Endometrial microvascular endothelial cells (primary cell): ENCODE data around the gene AP5S1. TPM values are rescaled to one million over a fixed set of nuclear protein-coding genes. Genes with fewer than 3 reads are reported as not detected.
"Not testable (repeated sequence)": the region's sequence is repeated elsewhere in the genome, so short reads cannot be mapped to it uniquely, and the experiment has no call there.

Experiments
- in situ Hi-C: cut with HindIII; loops from 2 replicates; pipeline ENCODE4 v1.10.0; 2017; ENCODE audit warnings: low sequenced_read_pairs, low pct_unique_long_range_greater_than_20kb; ENCODE audit errors: inconsistent ontology term
- total RNA-seq: library from RNA; depleted of rRNA; stranded (reverse); fragments of >200 nt; gene quantifications from one replicate; pipeline ENCODE4 v1.2.3, GENCODE V29; 2015; ENCODE audit errors: inconsistent ontology term

AP5S1 gene
- total RNA-seq, 1 donor from 2014 or later = 32.5 TPM

DNA sequence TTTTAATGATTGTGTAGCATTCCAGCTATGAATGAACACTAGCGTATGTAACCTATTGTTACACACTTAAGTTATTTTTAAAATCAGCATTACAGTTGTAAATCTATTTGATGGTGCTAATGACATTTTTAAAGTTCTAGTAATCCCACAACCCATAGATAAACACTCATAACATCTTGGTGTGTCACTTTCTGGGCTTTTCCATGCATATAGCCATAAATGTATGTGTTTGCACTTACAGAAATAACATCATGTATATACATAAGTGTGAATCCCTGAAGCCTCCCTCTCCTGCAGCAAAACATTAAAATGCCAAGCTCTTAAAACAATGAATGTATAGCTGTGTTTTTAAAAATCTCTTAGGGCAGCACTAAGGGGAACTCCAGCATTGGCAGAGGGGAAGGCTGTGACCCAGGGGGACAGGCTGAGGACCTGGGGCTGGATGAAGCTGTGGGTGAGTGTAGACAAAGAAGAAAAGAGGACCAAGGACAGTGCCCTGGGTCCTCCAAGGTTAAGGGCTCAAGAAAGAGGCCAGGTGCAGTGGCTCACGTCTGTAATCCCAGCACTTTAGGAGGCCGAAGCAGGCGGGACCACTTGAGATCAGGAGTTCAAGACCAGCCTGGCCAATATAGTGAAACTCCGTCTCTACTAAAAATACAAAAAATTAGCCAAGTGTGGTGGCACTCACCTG, 32.9 kb upstream of the AP5S1 start:
- in situ Hi-C loops = no loop called here

DNA sequence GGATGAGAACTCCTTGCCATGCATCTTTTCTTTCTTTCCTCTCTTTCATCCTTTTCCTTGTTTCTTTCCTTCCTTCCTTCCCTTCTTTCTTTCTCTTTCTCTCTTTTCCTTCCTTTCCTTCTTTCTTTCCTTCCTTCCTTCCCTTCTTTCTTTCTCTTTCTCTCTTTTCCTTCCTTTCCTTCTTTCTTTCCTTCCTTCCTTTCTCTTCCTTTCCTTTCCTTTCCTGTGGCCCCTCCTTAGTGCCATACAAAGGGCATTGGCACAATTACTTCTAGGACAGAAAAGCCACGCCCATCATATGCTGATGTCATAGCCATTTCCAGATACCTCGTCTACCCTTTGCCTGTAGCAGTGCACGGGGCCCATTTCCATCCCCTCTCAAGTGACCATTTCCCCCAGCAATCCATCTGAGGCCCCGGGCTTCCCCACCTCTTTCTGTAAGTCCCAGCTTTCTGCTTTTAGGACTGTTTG, 31.6 kb upstream of the AP5S1 start:
- in situ Hi-C loops = no loop called here

- in situ Hi-C loops = not testable (repeated sequence)
Measured at GRCh38 chr20:3789201-3789600, 31.1 kb upstream of the AP5S1 start.

DNA sequence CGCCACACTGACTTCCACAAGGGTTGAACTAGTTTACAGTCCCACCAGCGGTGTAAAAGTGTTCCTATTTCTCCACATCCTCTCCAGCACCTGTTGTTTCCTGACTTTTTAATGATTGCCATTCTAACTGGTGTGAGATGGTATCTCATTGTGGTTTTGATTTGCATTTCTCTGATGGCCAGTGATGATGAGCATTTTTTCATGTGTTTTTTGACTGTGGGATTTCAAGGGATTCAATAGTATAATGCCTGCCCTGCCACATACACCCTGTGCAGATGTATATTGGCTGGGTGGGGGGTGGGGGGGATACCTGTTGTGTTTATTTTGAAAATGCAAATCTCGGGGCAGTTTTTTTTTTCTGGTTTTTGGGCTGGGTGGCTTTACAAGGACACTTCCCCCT, 26.2 kb upstream of the AP5S1 start:
- in situ Hi-C loops = not testable (repeated sequence)

- in situ Hi-C loops = no loop called here
Measured at GRCh38 chr20:3794701-3795420, 25.5 kb upstream of the AP5S1 start.

GRCh38 chr20:3795511-3796468, 24.6 kb upstream of the AP5S1 start, which contains the start of gene CDC25B:
TSS of gene CDC25B (plus strand) at chr20:3796310. CDS start at chr20:3796532, 222 bp downstream.
- in situ Hi-C loops = no loop called here

DNA sequence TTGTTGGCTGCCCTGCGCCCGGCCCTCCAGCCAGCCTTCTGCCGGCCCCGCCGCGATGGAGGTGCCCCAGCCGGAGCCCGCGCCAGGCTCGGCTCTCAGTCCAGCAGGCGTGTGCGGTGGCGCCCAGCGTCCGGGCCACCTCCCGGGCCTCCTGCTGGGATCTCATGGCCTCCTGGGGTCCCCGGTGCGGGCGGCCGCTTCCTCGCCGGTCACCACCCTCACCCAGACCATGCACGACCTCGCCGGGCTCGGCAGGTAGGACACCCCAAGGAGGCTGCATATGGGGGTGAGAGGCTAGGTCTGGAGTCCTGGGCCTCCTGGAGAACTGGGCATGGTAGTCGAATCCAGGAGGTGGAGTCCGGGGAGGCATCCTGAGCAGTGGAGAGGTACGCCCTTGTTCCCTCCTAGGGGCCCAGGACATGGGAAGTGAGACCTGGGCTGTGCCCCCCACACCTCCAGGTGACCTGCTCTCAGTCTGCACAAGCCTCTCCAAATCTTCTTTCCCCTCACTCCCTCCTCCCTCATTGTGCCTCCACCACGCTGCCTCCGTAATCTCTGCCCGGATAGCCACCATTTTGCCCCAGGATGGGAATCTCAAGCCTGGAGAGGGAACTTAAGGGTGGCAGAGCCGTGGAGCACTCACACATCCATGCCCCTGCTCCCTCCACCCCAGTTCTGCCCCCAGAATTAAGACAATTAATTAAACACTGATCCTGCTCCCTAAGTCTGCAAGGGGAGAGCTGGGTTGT, 23.7 kb upstream of the AP5S1 start:
- in situ Hi-C loops = no loop called here

- in situ Hi-C loops = no loop called here
Measured at GRCh38 chr20:3797226-3797545, 23.2 kb upstream of the AP5S1 start.

- in situ Hi-C loops = no loop called here
Measured at GRCh38 chr20:3797592-3798372, 22.6 kb upstream of the AP5S1 start.

DNA sequence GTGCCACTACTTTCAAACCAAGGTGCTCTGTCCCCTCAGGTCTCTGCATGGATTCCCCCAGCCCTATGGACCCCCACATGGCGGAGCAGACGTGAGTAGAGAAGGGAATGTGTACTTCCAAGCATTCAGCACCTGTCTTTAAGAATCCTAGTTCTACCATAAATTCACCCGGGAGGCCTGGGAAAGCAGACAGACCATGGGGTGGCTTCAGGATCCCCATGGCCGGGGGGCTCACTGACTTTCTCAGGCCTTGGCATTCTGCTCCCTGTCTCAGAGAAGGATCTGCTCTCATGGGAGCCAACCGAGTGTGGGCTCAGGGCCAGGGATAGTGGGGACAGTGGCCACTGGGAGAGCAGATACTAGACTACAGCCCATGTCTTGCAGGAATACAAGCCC, 22.0 kb upstream of the AP5S1 start:
- in situ Hi-C loops = no loop called here

- in situ Hi-C loops = no loop called here
Measured at GRCh38 chr20:3798908-3799248, 21.5 kb upstream of the AP5S1 start.

- in situ Hi-C loops = no loop called here
Measured at GRCh38 chr20:3800256-3800877, 20.0 kb upstream of the AP5S1 start.

GRCh38 chr20:3800878-3801260, 19.5 kb upstream of the AP5S1 start:
- in situ Hi-C loops = no loop called here

DNA sequence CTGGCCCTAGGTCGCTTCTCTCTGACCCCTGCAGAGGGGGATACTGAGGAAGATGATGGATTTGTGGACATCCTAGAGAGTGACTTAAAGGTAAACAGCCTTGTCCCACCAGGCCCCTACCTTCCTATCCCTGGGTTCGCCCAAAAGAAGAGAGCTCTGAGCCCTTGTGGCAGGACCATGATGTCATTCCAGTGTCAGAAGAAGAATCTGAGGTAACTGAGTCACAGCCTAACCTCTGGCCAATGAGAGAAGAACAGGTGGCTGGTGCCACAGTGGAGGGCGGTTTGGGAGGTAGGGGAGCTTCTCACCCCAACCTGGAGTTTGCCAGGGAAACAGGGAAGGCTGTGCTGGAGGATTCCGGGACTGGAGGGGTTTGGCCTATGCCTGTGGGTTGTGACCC, 19.0 kb upstream of the AP5S1 start:
- in situ Hi-C loops = no loop called here

DNA sequence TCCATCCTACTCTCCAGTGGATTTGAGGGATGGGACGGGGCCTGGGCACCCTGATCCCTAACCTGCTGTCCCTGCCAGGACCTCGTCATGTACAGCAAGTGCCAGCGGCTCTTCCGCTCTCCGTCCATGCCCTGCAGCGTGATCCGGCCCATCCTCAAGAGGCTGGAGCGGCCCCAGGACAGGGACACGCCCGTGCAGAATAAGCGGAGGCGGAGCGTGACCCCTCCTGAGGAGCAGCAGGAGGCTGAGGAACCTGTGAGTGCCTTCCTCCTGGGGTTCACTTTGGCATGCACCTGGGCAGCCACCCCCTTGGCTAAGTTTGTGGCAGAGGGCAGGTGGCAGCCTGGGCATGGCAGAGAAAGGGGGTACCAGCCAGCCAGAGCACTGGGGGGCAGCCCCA, 18.5 kb upstream of the AP5S1 start:
- in situ Hi-C loops = no loop called here

DNA sequence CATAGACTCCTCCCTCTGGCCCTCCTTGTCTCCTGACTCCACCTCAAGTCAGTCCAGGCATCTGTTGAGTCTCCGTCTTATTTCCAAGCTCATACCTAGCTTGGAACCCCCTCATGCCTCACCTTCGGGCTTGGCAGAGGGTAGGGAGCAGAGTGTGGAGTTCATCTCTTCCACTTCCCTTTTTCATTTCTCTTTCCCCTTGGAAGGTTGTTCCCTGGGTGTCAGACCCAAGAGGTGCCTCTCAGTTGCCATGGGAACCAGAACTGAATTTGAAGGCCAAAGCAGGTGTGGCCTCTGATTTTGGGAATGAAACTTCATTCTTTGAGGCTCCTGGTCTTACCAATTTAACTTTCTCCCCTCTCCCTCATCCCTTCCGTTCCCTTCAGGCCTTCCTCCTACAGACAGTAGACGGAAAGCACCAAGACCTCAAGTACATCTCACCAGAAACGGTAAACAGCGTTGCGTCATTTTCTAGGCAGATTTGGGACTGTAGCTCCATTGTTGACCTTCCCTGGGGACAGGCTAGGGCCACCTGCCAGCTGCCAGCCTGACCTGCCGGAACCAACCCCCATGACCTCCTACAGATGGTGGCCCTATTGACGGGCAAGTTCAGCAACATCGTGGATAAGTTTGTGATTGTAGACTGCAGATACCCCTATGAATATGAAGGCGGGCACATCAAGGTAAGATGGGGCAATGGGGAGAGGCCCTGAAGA, 17.7 kb upstream of the AP5S1 start:
- in situ Hi-C loops = no loop called here

GRCh38 chr20:3803289-3803688, 17.1 kb upstream of the AP5S1 start:
- in situ Hi-C loops = no loop called here
